ENCODE data around the gene PANX2.

PANX2 gene

DNA sequence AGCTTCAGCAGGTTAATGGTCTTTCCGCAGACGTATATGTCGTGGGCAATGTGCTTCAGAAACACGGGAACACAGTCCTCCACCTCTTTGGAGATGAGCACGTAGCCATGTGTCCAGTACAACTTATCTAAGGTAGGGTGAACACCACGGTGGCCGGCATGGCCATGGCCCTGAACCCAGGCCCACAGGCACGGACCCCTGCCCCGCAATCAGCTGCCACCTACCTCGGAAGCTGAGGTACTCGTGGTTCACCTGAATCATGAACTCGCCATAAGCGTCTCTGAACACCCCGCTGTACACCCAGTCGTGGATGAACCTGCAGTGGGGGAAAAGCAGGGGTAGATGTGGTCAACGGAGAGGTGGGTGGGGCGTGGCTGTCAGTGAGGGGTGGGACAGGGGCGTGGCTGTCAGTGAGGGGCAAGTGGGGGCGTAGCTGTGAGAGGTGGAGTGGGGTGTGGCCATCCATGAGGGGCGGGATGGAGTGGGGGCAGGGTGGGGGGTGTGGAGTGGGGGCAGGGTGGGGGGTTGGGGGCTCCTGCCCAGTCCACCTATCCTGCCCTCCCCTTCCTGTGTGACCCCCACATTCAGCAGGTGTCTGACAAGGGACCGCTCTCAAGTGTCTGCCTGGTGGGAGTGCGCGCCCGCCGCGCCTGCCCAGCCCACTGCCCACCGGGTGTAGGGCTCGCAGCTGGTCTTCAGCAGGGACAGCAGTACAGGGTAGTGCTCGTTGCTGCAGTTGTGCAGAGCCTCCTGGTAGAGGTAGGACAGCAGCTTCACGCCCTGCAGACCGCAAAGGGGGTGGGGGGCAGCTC, 55.7 kb downstream of the PANX2 start:
- H3K4me3 ChIP-seq (ENCODE audit: low read depth, low read length) = no peak overlapping the region

DNA sequence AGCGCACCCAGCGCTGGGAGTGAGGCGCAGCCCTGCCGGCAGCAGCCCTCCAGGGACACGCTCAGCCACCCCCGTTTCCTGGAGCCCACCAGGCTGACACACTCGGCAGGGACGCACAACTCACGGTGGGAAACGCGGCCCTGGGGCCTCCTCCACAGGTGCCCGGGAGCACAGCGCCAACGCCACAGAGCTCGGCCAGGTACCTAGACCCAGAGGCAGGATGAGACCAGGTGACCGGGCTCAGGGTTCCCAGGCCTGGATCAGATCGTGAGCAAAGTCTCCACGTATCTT, 56.3 kb downstream of the PANX2 start:
- H3K4me3 ChIP-seq (ENCODE audit: low read depth, low read length) = no peak overlapping the region

DNA sequence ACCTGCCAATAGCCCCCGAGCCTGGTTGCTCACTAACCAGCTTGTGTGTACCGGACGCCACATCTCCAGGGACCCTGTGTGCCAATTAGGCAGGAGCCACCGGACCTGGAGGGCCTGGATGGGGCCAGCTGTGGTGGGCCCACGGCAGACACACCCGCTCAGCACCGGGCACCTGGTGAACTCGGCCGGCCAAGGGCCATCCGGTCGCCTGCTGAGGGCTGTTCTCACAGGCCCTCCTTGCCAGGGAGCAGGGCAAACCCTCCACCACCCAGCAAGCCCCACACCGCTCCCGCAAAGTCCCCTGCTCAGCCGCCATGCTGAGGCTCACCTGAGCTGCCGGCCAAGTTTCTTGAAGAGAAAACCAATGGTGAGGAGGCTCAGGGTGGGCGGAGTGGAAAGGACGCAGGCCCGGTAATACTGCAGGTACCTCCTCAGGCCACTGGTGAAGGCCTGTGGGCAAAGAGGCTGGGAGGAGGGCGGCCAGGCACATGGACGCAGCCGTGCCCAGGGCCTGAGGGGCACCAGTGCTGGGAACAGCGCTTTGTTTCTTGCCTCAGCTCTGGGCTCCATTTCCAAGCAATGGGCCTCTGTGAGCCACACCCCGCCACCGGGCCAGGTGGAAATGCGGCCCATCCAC, 57.2 kb downstream of the PANX2 start:
- no peak overlapping the region for H3K4me3 ChIP-seq (ENCODE audit: low read depth, low read length)

DNA sequence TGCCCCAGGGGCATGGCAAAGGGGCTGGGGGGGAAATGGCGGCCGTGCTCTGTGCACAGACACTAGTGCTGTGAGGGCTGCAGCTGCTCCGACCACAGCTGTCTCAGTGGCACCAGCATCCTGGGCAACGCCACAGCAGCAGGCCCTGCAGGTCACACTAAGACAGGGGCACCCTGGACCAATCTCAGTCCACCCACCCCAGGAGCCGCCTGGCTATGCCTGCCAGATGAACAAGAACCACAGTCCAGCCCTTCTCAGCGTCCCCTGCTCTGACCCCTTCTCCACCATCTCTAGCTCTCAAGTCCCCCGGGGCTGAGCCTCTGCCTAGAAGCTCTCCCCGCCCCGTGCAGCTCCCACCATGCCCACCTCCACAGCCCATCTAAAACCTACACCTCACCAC, 57.8 kb downstream of the PANX2 start:
- no peak overlapping the region for H3K4me3 ChIP-seq (ENCODE audit: low read depth, low read length)

DNA sequence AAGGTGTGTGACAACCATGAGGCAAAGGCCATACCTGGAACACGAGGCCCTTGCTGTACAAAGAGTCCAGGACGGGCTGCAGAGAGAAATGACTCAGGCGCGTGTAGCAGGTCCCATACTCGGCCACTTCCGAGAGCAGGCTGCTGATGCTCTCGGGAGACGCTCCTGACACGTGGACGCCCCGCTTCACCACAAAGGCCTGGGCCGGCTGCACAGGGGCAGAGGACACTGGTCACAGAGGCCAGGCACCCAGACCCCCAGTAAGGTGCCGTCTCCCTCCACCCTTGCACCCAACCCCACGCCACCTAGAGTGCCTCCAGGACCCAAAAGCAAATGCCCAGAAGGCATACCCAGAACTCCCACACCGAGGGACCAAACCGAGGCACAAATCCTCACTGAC, 58.8 kb downstream of the PANX2 start:
- no peak overlapping the region for H3K4me3 ChIP-seq (ENCODE audit: low read depth, low read length)

Measured in iPS-11a (cell line).